Ishikawa (cell line): ENCODE data around the gene INAFM2.

Experiments
- CEBPB ChIP-seq: IDR thresholded peaks from 2 replicates; pipeline ENCODE4 v1.6.1; 2012
- CREB1 ChIP-seq: IDR thresholded peaks from 2 replicates; pipeline ENCODE4 v1.6.1; 2012; ENCODE audit warnings: low read depth
- EGR1 ChIP-seq: IDR thresholded peaks from 2 replicates; pipeline ENCODE4 v1.6.1; 2012
- EP300 ChIP-seq: IDR thresholded peaks from 2 replicates; pipeline ENCODE4 v1.6.1; 2012; ENCODE audit warnings: borderline replicate concordance
- FOXM1 ChIP-seq: IDR thresholded peaks from 2 replicates; pipeline ENCODE4 v1.6.1; 2012; ENCODE audit warnings: low read depth, borderline replicate concordance
- NFIC ChIP-seq: IDR thresholded peaks from 2 replicates; pipeline ENCODE4 v1.6.1; 2012
- RAD21 ChIP-seq: IDR thresholded peaks from 2 replicates; pipeline ENCODE4 v1.6.1; 2012; ENCODE audit warnings: low read depth
- TAF1 ChIP-seq: IDR thresholded peaks from 2 replicates; pipeline ENCODE4 v1.6.1; 2012; ENCODE audit warnings: low read depth, mild to moderate bottlenecking
- TCF12 ChIP-seq: IDR thresholded peaks from 2 replicates; pipeline ENCODE4 v1.6.1; 2012; ENCODE audit warnings: low read depth
- TEAD4 ChIP-seq: IDR thresholded peaks from 2 replicates; pipeline ENCODE4 v1.6.1; 2012
- YY1 ChIP-seq: IDR thresholded peaks from 2 replicates; pipeline ENCODE4 v1.6.1; 2012; ENCODE audit warnings: low read depth
- TF ChIP-seq, protein P1 (sequence below): IDR thresholded peaks from 2 replicates; pipeline ENCODE4 v1.6.1; 2012
- TF ChIP-seq, protein P2 (sequence below): IDR thresholded peaks from 2 replicates; pipeline ENCODE4 v1.6.1; 2012; ENCODE audit warnings: low read depth, mild to moderate bottlenecking
- TF ChIP-seq, protein P3 (sequence below): IDR thresholded peaks from 2 replicates; pipeline ENCODE4 v1.6.1; 2012

DNA sequence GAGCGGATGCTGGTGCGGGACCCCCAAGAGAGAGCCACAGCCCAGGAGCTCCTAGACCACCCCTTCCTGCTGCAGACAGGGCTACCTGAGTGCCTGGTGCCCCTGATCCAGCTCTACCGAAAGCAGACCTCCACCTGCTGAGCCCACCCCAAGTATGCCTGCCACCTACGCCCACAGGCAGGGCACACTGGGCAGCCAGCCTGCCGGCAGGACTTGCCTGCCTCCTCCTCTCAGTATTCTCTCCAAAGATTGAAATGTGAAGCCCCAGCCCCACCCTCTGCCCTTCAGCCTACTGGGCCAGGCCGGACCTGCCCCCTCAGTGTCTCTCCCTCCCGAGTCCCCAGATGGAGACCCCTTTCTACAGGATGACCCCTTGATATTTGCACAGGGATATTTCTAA lies 47.5 kb upstream of the INAFM2 start:
- TF ChIP-seq RAD21: no peak
- no peak for TF ChIP-seq FOXM1
- no peak for TF ChIP-seq TEAD4
- TF ChIP-seq, protein P1, sequence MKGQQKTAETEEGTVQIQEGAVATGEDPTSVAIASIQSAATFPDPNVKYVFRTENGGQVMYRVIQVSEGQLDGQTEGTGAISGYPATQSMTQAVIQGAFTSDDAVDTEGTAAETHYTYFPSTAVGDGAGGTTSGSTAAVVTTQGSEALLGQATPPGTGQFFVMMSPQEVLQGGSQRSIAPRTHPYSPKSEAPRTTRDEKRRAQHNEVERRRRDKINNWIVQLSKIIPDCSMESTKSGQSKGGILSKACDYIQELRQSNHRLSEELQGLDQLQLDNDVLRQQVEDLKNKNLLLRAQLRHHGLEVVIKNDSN: no peak
- TF ChIP-seq, protein P2, sequence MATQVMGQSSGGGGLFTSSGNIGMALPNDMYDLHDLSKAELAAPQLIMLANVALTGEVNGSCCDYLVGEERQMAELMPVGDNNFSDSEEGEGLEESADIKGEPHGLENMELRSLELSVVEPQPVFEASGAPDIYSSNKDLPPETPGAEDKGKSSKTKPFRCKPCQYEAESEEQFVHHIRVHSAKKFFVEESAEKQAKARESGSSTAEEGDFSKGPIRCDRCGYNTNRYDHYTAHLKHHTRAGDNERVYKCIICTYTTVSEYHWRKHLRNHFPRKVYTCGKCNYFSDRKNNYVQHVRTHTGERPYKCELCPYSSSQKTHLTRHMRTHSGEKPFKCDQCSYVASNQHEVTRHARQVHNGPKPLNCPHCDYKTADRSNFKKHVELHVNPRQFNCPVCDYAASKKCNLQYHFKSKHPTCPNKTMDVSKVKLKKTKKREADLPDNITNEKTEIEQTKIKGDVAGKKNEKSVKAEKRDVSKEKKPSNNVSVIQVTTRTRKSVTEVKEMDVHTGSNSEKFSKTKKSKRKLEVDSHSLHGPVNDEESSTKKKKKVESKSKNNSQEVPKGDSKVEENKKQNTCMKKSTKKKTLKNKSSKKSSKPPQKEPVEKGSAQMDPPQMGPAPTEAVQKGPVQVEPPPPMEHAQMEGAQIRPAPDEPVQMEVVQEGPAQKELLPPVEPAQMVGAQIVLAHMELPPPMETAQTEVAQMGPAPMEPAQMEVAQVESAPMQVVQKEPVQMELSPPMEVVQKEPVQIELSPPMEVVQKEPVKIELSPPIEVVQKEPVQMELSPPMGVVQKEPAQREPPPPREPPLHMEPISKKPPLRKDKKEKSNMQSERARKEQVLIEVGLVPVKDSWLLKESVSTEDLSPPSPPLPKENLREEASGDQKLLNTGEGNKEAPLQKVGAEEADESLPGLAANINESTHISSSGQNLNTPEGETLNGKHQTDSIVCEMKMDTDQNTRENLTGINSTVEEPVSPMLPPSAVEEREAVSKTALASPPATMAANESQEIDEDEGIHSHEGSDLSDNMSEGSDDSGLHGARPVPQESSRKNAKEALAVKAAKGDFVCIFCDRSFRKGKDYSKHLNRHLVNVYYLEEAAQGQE: no peak
- TF ChIP-seq EP300: no peak
- no peak for TF ChIP-seq CREB1
- TF ChIP-seq YY1: no peak
- TF ChIP-seq, protein P3, sequence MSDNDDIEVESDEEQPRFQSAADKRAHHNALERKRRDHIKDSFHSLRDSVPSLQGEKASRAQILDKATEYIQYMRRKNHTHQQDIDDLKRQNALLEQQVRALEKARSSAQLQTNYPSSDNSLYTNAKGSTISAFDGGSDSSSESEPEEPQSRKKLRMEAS: no peak
- no peak for TF ChIP-seq NFIC
- TF ChIP-seq TAF1: no peak
- no peak for TF ChIP-seq EGR1
- no peak for TF ChIP-seq TCF12
- no peak for TF ChIP-seq CEBPB
